GM19240 (cell line): ENCODE results near the gene FN3K.
A peak's percentile ranks its signal among the peaks of the same experiment; 100 is the strongest.
"Not testable (repeated sequence)": the region's sequence is repeated elsewhere in the genome, so short reads cannot be mapped to it uniquely, and the experiment has no call there.

Experiments used
- DNase-seq: peaks from one replicate; pipeline ENCODE4 v3.0.0; 2011; ENCODE audit warnings: low spot score; ENCODE audit not compliant: insufficient read length

The FN3K gene

DNA sequence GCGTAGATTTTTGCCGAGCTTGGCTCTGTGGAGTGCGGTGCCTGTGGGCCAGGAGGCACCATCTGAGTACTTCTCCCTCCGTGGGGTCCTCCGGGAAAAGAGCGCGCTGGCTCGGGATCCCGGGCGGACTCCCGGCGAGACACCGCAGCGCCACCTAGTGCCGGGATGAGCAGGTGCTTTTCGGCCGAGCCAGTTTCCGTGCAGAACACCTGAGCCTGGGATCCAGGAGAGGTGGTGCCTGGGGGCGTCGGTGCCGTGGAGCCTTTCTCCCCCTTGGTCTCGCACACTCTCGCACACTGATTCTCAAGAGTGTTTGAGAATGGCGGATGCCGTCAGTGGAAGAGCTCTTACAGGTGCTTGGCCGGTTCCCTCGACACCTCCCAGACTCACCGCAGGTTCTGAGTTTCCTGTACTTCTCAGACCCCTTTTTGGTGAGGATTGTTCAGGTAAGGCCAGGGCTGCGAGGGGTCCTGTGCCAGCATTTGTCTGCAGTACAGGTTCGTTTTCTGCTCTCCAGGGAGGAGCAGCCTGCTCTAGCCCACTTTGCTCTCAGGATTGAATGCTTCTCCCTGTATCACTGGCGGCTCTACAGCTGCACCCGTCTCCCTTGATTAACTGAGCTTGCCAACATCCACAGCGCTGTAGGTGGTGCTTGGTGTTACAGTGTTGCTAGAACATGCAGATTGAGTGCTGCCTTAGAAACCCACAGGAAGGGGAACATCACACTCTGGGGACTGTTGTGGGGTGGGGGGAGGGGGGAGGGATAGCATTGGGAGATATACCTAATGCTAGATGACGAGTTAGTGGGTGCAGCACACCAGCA lies 39.8 kb downstream of the FN3K start:
- DNase-seq, result no peak

DNA sequence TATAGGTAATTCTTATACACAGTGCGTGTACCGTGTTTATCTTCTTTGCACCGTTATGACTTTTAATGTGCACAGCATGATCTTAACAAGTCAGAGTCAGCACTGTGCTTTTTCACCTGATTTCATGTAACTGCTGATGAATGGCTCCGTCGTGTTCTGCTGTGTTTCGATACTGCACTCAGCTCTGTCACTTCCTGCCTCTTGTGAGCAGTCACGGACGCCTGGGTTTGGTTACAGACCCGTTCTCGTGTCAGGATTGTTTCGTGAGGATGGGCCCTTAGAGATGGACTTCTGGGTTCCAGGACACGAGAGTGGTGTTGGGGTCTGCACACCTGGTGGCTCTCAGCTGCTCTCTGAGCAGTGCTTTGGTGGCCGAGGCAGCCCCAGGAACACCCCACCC lies 41.0 kb downstream of the FN3K start:
- no peak for DNase-seq

DNA sequence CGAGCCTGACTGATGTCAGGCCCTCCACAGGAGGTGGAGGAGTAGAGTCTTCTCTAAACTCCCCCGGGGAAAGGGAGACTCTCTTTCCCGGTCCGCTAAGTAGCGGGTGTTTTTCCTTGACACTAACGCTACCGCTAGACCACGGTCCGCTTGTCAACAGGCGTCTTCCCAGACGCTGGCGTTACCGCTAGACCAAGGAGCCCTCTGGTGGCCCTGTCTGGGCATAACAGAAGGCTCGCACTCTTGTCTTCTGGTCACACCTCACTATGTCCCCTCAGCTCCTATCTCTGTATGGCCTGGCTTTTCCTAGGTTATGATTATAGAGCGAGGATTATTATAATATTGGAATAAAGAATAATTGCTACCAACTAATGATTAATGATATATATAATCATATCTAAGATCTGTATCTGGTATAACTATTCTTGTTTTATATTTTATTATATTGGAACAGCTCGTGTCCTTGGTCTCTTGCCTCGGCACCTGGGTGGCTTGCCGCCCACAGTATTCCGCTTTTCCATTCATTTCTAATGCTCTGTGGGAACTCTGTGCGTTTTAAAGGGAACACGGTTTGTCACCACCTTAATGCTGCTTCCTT lies 42.5 kb downstream of the FN3K start:
- not testable (repeated sequence) for DNase-seq

DNA sequence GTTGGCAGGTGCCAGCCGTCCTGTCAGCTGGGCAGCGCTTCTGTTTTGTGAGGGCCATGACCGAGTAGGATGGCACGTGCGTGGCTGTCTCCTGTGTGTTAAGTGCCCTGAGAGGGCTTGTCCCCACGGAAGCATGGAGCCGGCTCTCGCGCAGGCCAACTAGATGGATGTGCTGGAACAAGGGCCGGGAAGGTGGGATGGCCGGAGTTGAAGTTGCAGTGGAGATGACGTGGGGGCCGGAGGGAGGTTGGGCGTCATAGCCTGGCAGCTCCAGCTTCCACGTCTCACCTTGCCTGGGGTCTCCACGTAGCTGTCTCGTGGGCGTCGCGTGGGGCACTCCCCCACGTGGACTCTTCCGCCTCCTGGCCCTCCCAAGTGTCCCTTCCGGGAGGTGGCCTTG lies 44.1 kb downstream of the FN3K start:
- DNase-seq, result no peak

DNA sequence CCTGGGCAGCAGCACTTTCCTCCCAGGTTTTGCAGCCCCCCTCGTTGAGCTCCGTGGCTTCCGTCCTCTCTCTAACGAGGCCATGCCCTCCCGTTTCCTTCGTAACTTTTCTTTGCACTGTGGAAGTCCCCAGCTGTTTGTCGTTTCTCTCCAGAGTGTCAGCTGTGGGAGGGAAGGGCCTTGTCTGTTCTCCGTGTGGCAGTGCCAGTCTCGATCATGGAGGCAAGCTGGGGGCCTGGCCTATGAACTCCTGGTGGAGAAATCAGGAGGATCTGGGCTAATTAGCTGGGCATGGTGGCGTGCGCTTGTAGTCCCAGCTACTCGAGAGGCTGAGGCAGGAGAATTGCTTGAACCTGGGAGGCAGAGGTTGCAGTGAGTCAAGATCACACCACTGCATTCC lies 44.8 kb downstream of the FN3K start:
- DNase-seq, result no peak

DNA sequence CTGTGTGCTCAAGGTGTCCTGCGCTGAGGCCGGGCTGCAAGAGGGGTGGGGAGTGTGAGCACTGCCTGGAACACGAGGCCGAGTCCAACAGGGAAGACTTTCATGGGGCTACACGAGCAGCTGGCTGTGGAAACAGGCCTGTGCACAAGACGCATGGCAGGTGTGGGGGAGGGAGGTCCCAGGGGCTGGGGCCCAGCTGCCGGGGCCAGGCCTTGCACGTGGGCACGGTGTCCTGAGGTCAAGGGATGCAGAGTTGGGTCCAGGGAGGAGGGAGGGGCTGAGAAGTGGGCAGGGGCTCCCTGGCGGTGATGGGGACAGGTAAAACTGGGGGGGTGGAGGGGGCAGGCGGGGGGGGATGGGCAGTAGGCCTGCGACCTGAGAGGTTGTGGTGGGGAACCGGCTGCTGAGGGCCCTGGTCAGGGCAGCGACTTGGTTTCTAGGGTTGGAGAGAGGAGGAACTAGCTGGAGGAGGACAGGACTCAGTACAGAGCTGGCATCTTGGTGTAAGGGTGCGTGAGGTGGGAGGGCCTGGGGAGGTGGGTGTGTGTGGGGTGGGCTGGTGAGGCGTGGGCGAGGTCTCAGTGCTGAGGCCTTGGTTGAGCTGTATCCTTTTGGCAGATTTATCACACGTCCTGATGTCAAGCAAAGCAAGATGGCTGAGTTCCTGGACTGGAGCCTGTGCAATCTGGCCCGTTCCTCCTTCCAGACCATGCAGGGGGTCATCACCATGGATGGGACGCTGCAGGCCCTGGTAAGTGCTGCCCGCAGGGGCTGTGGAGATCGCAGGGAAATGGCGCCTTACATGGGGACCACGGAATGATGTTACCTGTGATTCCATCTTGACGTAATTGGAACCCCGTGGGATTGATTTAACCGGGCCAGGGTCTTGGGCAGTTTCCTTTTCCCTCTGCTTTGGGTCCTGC lies 45.8 kb downstream of the FN3K start:
- DNase-seq, result no peak

DNA sequence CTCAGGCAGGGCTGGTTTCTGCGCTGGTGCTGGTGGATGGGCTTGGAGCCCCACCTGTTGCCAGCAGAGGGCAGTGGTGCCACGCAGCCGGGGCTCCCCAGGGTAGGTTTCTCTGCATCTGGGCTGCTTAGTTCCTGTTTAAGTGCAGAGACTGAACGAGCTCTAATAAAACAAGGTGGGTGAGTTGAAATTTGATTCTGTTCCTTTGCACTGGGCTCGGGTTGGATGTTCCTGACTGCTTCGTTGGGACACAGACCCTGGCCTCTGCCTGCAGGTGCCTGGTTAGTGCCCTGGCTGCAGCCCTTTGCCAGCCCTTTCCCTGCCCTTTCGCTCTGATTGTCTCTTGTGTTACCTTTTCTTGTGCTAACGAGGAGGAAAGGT lies 46.5 kb downstream of the FN3K start:
- DNase-seq, result peak; percentile 95

DNA sequence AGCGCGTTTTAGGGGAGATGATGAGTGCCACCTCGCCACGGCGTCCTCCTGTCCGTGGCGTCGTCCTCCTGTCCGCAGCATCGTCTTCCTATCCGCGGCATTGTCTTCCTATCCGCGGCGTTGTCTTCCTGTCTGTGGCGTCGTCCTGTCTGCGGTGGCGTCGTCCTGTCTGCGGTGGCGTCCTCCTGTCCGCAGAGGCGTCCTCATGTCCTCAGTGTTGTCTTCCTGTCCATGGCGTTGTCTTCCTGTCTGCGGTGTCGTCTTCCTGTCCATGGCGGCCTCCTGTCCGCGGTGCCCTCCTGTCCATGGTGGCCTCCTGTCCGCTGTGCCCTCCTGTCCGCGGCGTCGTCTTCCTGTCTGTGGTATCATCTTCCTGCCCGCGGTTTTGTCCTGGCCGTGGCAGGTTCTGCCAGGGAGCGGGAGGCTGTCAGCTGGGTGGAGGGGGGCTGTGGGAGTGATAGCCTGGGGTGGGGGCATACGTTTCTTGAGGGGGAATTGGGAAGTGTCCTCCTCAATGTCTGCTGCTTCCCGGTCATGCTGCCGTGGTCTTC lies 47.3 kb downstream of the FN3K start:
- DNase-seq, result no peak

DNA sequence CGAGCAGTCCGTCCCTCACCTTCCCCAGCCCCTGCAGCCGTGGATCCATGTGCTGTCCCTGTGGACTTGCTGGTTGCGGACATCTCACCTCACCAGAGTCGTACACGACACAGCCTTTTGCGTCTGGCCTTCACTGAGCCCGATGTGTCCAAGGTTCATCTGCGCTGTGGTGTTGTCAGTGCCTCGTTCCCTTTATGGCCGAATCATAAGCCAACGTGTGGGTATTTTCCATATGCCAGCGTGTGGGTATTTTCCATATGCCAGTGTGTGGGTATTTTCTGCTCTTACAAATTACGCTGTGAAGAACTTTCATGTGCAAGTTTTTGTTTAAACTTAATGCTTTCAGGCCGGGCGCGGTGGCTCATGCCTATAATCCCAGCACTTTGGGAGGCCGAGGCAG lies 48.1 kb downstream of the FN3K start:
- DNase-seq, result no peak

DNA sequence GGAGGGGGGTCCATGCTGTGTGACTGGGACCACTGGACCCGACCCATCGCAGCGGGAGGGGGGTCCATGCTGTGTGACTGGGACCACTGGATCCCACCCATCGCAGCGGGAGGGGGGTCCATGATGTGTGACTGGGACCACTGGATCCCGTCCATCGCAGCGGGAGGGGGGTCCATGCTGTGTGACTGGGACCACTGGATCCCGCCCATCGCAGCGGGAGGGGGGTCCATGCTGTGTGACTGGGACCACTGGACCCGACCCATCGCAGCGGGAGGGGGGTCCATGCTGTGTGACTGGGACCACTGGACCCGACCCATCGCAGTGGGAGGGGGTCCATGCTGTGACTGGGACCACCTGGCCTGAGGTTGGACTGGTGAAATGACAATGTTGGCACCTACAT lies 50.2 kb downstream of the FN3K start:
- not testable (repeated sequence) for DNase-seq

DNA sequence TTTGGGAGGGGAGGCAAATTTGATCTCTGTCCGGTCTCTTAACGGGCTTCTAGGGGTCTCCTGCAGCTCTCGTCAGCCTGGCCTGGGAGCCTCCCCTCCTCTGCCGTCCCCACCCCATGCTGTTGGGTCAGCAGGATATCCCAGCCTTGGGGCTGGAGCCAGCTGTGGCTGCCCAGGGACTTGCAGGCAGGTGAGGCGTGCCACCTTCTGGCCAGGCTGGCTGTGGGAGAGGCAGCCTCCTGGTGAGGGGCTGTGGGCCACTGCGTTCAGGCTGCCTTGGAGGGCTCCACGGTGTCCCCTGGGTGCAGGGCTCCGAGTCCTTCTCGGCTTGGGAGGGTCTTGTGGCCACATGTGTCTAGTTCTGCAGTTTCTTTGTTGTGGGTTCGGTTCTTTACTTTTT lies 51.0 kb downstream of the FN3K start:
- DNase-seq, result no peak

DNA sequence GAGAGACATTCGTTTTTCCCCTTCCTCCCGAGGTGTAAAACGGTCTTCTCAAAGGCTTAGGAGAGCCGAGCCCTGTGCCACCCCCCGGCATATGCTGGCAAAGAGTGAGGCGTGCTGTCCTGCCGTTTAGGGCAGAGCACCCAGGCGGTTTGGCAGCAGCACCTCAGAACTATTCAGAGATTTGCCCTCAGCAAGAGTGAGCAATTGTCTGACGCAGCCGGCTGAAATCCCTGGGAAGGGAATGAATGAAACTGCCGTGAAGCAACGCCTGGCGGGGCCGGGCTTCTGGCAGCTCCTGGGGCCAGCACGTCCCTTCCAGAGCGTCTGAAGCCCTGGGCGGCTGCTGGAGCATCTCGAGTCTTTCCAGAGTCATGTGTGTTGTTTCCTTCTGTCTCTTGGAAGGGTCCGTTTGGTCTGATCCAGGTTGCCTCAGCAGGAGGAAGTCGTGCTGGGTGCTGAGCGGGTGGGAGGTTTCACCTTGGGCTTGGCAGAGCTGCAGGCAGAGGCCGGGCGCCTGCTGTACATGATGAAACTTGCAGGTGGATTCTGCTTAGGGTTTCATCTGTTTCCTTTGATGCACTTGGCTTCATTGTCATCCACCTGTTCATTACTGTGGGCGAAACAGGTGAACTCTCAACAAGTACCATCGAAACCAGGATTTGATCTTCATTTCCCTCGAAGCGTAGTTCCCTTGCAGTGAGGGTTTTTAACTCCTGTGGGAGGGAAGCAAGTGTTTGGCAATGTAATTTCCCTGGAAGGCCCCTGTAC lies 51.9 kb downstream of the FN3K start:
- DNase-seq, result no peak

DNA sequence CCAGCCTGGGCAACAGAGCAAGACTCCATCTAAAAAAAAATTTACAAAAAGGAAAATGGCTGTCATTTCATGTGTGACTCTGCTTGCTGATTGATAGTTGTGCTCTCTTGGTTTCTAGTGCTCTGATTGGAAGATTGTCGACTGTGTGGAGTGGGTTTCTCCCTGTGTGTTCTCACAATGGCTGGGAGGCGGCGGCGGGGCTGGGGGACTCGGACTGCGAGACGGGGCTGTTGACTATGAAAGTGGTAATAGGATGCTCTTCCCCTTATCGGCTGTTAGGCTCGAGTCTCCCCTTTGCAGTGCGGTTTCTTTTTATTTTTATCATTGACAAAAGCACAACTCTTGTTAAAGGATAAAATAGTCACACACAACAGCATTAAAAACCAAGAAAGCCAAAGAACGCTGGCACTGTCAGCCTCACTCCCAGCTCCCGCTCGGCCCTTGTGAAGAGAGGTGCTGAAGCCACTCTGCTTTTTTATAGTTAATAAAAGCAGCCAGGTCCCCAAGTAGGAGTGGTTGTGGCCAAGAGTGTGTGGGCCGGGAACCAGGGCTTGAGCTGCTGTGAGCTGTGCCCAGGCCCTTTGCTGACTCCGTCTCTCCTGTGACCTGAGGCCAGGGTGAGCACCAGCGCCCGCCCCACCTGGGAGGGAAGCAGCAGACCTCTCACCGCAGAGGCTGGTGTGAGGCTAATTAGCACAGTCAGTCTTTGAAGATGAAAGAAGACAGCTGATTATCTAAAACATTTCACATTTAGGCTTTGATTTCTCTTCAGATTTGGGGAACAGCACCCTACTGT lies 53.0 kb downstream of the FN3K start:
- DNase-seq, result no peak

DNA sequence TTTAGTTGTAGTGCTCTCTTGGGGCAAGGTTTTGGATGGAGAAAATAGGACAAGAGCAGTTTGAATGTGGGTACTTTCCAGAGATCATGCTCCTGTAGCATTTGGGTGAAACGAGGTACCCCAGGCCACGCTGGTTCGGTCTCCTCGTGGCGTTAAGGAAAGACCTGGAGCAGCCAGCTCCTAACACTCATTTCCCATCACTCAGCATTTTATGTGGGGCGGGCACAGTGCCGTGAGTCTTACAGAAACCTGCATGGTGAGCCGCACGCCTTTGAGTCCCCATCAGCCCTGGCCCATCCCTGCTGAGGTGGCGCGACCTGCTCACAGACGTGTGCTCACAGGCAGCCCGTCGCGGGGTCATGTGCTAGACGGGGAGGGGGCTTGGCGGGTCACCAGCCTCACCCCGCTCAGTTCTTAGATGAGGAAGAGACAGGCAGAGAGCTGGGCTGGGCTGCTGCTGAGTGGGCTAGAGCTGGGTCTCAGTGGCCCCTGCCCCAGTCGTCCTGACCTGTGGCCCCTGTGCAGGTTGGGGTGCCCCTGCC lies 53.7 kb downstream of the FN3K start:
- no peak for DNase-seq

DNA sequence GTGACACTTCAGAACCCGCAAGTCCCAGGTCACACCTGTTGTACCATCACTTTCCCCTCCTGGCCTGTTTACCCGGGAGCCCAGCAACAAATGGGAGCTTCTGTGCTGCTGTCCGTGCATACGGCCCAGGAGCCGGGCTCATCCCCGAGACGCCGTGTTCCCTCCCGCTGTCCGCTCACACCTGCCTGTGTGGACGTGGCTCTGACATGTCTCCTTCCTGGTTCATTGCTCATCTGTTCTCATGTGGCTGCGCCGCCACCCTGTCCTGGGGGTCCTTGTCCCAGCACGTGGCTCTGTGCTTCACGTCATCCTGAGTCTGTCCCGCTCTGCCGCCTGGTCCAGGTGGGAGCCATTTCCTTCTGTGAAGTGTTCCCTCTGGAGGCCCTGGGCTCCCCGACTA lies 54.4 kb downstream of the FN3K start:
- no peak for DNase-seq

DNA sequence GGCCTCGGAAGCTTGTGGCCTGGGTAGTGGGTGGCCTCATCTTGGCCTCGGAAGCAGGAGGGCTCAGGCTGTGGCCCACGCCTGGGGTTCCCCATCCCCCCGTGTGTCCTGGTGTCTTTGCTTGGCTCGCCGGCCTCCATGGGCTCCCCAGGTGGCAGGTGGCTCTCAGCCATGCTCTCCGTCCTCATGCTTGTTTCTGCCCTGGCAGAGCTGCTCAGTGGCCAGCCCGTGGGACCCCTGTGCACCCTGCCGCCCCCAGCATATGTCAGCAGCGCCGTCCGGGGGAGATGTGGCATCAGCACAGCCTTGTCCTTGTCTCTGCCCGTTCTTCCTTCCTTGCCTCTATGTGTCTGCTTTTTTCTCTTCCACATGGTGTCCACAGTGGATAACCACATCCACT lies 55.0 kb downstream of the FN3K start:
- no peak for DNase-seq

DNA sequence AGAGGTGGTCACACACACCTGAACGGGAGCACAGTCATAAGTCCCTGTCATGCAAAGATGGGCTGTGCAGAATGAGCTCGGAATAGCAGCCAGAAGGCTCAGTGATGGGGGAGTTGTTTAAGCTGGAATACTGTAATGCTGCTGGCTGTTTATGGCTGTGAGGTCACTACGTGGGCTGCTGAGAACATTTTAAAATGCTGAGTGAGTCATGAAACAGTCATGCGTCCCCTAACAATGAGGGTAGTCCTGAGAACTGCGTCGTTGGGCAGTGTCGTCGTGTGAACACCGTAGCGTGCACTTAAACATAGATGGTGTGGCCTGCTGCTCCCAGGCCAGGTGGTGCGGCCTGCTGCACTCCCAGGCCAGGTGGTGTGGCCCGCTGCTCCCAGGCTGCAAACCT lies 56.1 kb downstream of the FN3K start:
- DNase-seq, result no peak

DNA sequence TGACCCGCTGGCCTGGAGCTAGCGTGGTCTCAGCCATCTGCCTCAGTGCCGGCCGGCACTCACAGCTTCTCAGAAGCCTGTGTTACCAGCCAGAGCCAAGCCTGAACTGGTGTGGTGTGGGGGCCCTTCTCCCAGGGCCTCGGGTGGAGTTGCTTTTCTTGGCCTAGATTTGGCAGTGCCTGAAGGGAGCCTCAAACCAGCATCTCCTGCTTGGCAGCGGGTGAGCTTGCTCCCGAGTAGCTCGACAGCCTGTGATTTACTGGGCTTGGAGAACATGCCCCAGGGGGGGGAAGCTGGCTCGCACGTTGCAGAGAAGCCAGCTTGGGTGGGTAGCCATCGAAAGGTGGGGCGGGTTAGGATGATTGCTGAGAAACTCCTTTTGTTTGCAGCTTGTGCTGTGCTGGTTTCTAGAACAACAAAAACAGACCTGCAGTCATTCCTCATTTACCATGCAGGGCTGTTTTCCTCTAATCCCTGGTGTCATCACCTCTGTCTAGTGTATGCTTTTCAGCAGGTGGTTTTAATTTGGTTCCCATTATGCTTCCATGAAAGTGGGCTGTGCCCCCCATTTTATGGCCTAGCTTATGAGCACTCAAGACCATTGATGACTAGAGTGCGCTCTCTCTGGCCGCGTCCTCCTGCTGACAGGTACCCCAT lies 58.7 kb downstream of the FN3K start:
- DNase-seq, result no peak

DNA sequence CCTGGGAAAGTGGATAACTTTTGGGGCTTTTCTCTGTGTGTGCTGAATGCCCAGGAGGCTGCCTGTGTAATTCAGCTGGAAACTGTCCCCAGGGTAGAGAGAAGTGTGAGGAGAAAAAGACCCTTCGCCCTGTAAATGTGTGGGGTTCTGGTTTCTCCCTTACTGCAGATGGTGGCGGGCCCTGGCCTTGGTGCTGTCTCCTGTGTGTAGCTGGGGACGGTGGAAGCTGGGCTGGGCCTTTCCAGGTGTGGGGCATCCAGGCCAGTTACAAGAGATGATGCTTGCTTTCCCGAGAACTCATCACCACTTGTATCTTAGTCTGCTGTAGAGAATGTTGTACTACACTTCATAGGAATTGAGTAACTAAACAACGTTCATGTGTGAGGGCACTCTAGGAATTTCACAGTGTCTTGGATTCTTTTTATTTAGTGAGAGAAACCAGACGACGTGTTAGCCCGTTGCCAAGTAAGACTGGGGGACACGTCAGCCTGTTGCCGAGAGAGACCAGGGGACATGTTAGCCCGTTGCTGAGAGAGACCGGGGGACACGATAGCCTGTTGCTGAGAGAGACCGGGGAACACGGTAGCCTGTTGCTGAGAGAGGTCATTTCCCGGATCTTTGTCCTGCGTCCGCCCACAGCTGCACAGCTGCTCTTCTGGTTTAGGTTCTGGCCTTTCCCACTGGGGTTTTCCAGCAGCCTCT lies 59.5 kb downstream of the FN3K start:
- DNase-seq, result no peak
